Neural cell (in vitro differentiated cells): ENCODE data around the gene SOX5.

ENCODE experiments used
- CTCF ChIP-seq: fragments of 450-650 bp; IDR thresholded peaks from 2 replicates; pipeline ENCODE4 v1.5.1; 2014; ENCODE audit warnings: antibody characterized with exemption, mild to moderate bottlenecking, moderate library complexity; ENCODE audit not compliant: poor library complexity, severe bottlenecking
- EZH2 ChIP-seq: fragments of 200-600, 300-800 bp; shearing (Covaris generic), sonication (generic); IDR thresholded peaks from 2 replicates; pipeline ENCODE4 v1.6.1; 2014; ENCODE audit warnings: antibody characterized with exemption, low read length, borderline replicate concordance, mild to moderate bottlenecking; ENCODE audit not compliant: insufficient read depth, poor library complexity, severe bottlenecking
- POLR2AphosphoS5 ChIP-seq: IDR thresholded peaks from 2 replicates; pipeline ENCODE4 v1.6.1; 2012
- REST ChIP-seq: IDR thresholded peaks from 2 replicates; pipeline ENCODE4 v1.6.1; 2012; ENCODE audit warnings: borderline replicate concordance

GRCh38 chr12:23617749-23618148 lies 331.7 kb downstream of the SOX5 start:
- no peak for TF ChIP-seq CTCF
- no peak for TF ChIP-seq EZH2
- no peak for TF ChIP-seq POLR2AphosphoS5
- TF ChIP-seq REST = no peak
